ENCODE results near the gene NDUFS6. TPM values are rescaled to one million over a fixed set of nuclear protein-coding genes. Genes with fewer than 3 reads are reported as not detected.

Gene NDUFS6
- total RNA-seq, 4 donors from 2014 or later = 28.2 to 62.0 (median 40.3) TPM

- H3K4me3 ChIP-seq = no peak overlapping the region
- no peaks in the 10 kb centered on the region for H3K9me3 ChIP-seq
- 87% methylated on average over 16 to 19 of the region's 20 CpGs for WGBS, 2 donors
- DNase-seq (ENCODE audit: low spot score in 2 of 2) = no peak
- no peaks in the 10 kb centered on the region for H3K27me3 ChIP-seq
- no peak for TF ChIP-seq EP300 (IDR thresholded peaks at IDR 0.05)
- TF ChIP-seq CTCF (IDR thresholded peaks at IDR 0.05) = no peak
- no peak for TF ChIP-seq POLR2A (IDR thresholded peaks at IDR 0.05)
- H3K27ac ChIP-seq = no peak overlapping the region
- no peaks in the 10 kb centered on the region for H3K36me3 ChIP-seq
- peaks cover 0 to 3% (median 0%) of the 10 kb centered on the region in 4 donors for H3K4me1 ChIP-seq
These were observed 16.8 kb upstream of the NDUFS6 start for GRCh38 chr5:1784197-1785050.

- H3K27ac ChIP-seq = no peak overlapping the region
- no peak for TF ChIP-seq POLR2A (IDR thresholded peaks at IDR 0.05)
- no peak for TF ChIP-seq EP300 (IDR thresholded peaks at IDR 0.05)
- TF ChIP-seq CTCF (IDR thresholded peaks at IDR 0.05) = no peak
- WGBS, 2 donors = 74 to 82% methylated on average over 8 of the region's 8 CpGs
- H3K27me3 ChIP-seq = no peaks in the 10 kb centered on the region
- H3K9me3 ChIP-seq = no peaks in the 10 kb centered on the region
- no peak for DNase-seq (ENCODE audit: low spot score in 2 of 2)
- no peaks in the 10 kb centered on the region for H3K36me3 ChIP-seq
- H3K4me3 ChIP-seq = no peak overlapping the region
- peaks cover 0 to 10% (median 2%) of the 10 kb centered on the region in 4 donors for H3K4me1 ChIP-seq
These were observed 16.1 kb upstream of the NDUFS6 start for GRCh38 chr5:1785062-1785461.

GRCh38 chr5:1785984-1786383 is 15.2 kb upstream of the NDUFS6 start:
- WGBS, 2 donors = 88 to 90% methylated on average over 13 of the region's 13 CpGs

GRCh38 chr5:1786621-1787471 is 14.4 kb upstream of the NDUFS6 start:
- 90 to 91% methylated on average over 25 to 29 of the region's 29 CpGs for WGBS, 2 donors
- H3K4me1 ChIP-seq = peaks cover 0 to 16% (median 2%) of the 10 kb centered on the region in 4 donors
- H3K27me3 ChIP-seq = no peaks in the 10 kb centered on the region
- H3K4me3 ChIP-seq = no peak overlapping the region
- H3K9me3 ChIP-seq = no peaks in the 10 kb centered on the region
- TF ChIP-seq EP300 (IDR thresholded peaks at IDR 0.05) (no peak), POLR2A (IDR thresholded peaks at IDR 0.05) (no peak), CTCF (IDR thresholded peaks at IDR 0.05) (no peak)
- H3K36me3 ChIP-seq = no peaks in the 10 kb centered on the region
- H3K27ac ChIP-seq = no peak overlapping the region
- DNase-seq (ENCODE audit: low spot score in 2 of 2) = no peak

More at GRCh38 chr5:1785984-1786383, 15.2 kb upstream of the NDUFS6 start:
- H3K27me3 ChIP-seq = no peaks in the 10 kb centered on the region
- peaks cover 0 to 16% (median 2%) of the 10 kb centered on the region in 4 donors for H3K4me1 ChIP-seq
- DNase-seq (ENCODE audit: low spot score in 2 of 2) = no peak
- no peaks in the 10 kb centered on the region for H3K9me3 ChIP-seq
- H3K4me3 ChIP-seq = no peak overlapping the region
- TF ChIP-seq CTCF (IDR thresholded peaks at IDR 0.05) (no peak), POLR2A (IDR thresholded peaks at IDR 0.05) (no peak), EP300 (IDR thresholded peaks at IDR 0.05) (no peak)
- no peak overlapping the region for H3K27ac ChIP-seq
- H3K36me3 ChIP-seq = no peaks in the 10 kb centered on the region
